Ectodermal cell (in vitro differentiated cells): ENCODE results near the gene GSTP1.
"Not testable (repeated sequence)": the region's sequence is repeated elsewhere in the genome, so short reads cannot be mapped to it uniquely, and the experiment has no call there.

Source experiments
- H3K27ac ChIP-seq: 2 replicates; pipeline ENCODE4 v1.7.0; 2013; ENCODE audit warnings: mild to moderate bottlenecking, low read depth, low read length; ENCODE audit not compliant: insufficient read depth, poor library complexity, severe bottlenecking
- H3K27me3 ChIP-seq: 2 replicates; pipeline ENCODE4 v1.7.0; 2013; ENCODE audit warnings: mild to moderate bottlenecking, low read length; ENCODE audit not compliant: insufficient read depth, control insufficient read depth, poor library complexity, severe bottlenecking
- H3K36me3 ChIP-seq: one replicate; pipeline ENCODE4 v1.7.0; 2013; ENCODE audit warnings: low read length; ENCODE audit not compliant: control insufficient read depth, insufficient read depth
- H3K4me1 ChIP-seq: one replicate; pipeline ENCODE4 v1.7.0; 2013; ENCODE audit warnings: low read length; ENCODE audit not compliant: control insufficient read depth, insufficient read depth
- H3K4me3 ChIP-seq: 2 replicates; pipeline ENCODE4 v1.7.0; 2013; ENCODE audit warnings: low read depth, low read length, control low read depth; ENCODE audit not compliant: insufficient read depth
- H3K9me3 ChIP-seq: 2 replicates; pipeline ENCODE4 v1.7.0; 2013; ENCODE audit warnings: mild to moderate bottlenecking, low read length, moderate library complexity; ENCODE audit not compliant: control insufficient read depth
- WGBS, 2 experiments: methylation state at CpG; one replicate each; pipeline ENCODE4 v1.1.7; 2013; ENCODE audit warnings: missing lambda C conversion rate in 2 of 2; 5-methylcytosine and 5-hydroxymethylcytosine counted together

The GSTP1 gene

GRCh38 chr11:67621928-67622327 is 38.3 kb downstream of the GSTP1 start:
- not testable (repeated sequence) for H3K4me1 ChIP-seq, H3K9me3 ChIP-seq, H3K27me3 ChIP-seq, H3K36me3 ChIP-seq, H3K27ac ChIP-seq
- peak overlapping the region; percentile 20 for H3K4me3 ChIP-seq
- WGBS, 2 experiments: 2% methylated on average over 3 of the region's 3 CpGs

- not testable (repeated sequence) for H3K27me3 ChIP-seq, H3K36me3 ChIP-seq, H3K4me3 ChIP-seq, H3K27ac ChIP-seq, H3K4me1 ChIP-seq, H3K9me3 ChIP-seq
- WGBS, 2 experiments: 91 to 92% methylated on average over 7 of the region's 7 CpGs
Observed at GRCh38 chr11:67622905-67623304, 39.3 kb downstream of the GSTP1 start.

GRCh38 chr11:67623795-67624194 is 40.2 kb downstream of the GSTP1 start:
- not testable (repeated sequence) for H3K27ac ChIP-seq, H3K4me1 ChIP-seq, H3K36me3 ChIP-seq, H3K9me3 ChIP-seq, H3K4me3 ChIP-seq, H3K27me3 ChIP-seq
- 100% methylated on average over 1 of the region's 1 CpG for WGBS, 2 experiments

- H3K9me3 ChIP-seq, H3K4me3 ChIP-seq, H3K27me3 ChIP-seq, H3K4me1 ChIP-seq, H3K36me3 ChIP-seq, H3K27ac ChIP-seq: not testable (repeated sequence)
- 93 to 95% methylated on average over 10 of the region's 10 CpGs for WGBS, 2 experiments
Observed at GRCh38 chr11:67626131-67626833, 42.7 kb downstream of the GSTP1 start.

- Histone ChIP-seq H3K27ac (no peak overlapping the region), H3K4me1 (peaks cover 13% of the 10 kb centered on the region), H3K4me3 (no peak overlapping the region), H3K36me3 (no peaks in the 10 kb centered on the region), H3K27me3 (no peaks in the 10 kb centered on the region), H3K9me3 (no peaks in the 10 kb centered on the region)
- WGBS, 2 experiments: 86 to 92% methylated on average over 9 to 10 of the region's 10 CpGs
Observed at GRCh38 chr11:67626970-67627369, 43.4 kb downstream of the GSTP1 start.

GRCh38 chr11:67627441-67627811 is 43.8 kb downstream of the GSTP1 start:
- H3K4me3 ChIP-seq: no peak overlapping the region
- no peak overlapping the region for H3K27ac ChIP-seq
- H3K36me3 ChIP-seq: no peaks in the 10 kb centered on the region
- no peaks in the 10 kb centered on the region for H3K27me3 ChIP-seq
- no peaks in the 10 kb centered on the region for H3K9me3 ChIP-seq
- peaks cover 15% of the 10 kb centered on the region for H3K4me1 ChIP-seq
- 92 to 94% methylated on average over 6 of the region's 6 CpGs for WGBS, 2 experiments

- H3K4me3 ChIP-seq: no peak overlapping the region
- no peak overlapping the region for H3K27ac ChIP-seq
- H3K4me1 ChIP-seq: peaks cover 15% of the 10 kb centered on the region
- H3K36me3 ChIP-seq: no peaks in the 10 kb centered on the region
- WGBS, 2 experiments: 91 to 92% methylated on average over 15 of the region's 15 CpGs
- H3K9me3 ChIP-seq: no peaks in the 10 kb centered on the region
- H3K27me3 ChIP-seq: no peaks in the 10 kb centered on the region
Observed at GRCh38 chr11:67627812-67628624, 44.4 kb downstream of the GSTP1 start.

GRCh38 chr11:67628710-67629385 is 45.2 kb downstream of the GSTP1 start:
- H3K27ac ChIP-seq: no peak overlapping the region
- peaks cover 15% of the 10 kb centered on the region for H3K4me1 ChIP-seq
- peak overlapping the region; percentile 71 for H3K4me3 ChIP-seq
- no peaks in the 10 kb centered on the region for H3K36me3 ChIP-seq
- 56 to 57% methylated on average over 25 of the region's 25 CpGs for WGBS, 2 experiments
- no peaks in the 10 kb centered on the region for H3K9me3 ChIP-seq
- H3K27me3 ChIP-seq: no peaks in the 10 kb centered on the region

GRCh38 chr11:67629386-67630227 is 46.0 kb downstream of the GSTP1 start, which contains the start of gene NUDT8:
NUDT8 (minus strand) TSS chr11:67629937; CDS start chr11:67629911, 26 bp downstream.
- no peaks in the 10 kb centered on the region for H3K9me3 ChIP-seq
- WGBS, 2 experiments: 1% methylated on average over 102 of the region's 102 CpGs
- no peaks in the 10 kb centered on the region for H3K27me3 ChIP-seq
- peak within 1 kb of the TSS; percentile 81 for H3K27ac ChIP-seq
- no peaks in the 10 kb centered on the region for H3K36me3 ChIP-seq
- H3K4me3 ChIP-seq: peak within 1 kb of the TSS; percentile 71
- H3K4me1 ChIP-seq: peaks cover 15% of the 10 kb centered on the region
